Stimulated activated CD4-positive, alpha-beta T cell treated with anti-CD3 and anti-CD28 coated beads, Interleukin-2, amount 100 ng/mL, for 24 hours (primary cell): ENCODE measurements around the gene RWDD3.

ENCODE experiments used
- DNase-seq, 2 donors: peaks; one replicate each; pipeline ENCODE4 v3.0.0-alpha.2; 2020

RWDD3 gene

DNA sequence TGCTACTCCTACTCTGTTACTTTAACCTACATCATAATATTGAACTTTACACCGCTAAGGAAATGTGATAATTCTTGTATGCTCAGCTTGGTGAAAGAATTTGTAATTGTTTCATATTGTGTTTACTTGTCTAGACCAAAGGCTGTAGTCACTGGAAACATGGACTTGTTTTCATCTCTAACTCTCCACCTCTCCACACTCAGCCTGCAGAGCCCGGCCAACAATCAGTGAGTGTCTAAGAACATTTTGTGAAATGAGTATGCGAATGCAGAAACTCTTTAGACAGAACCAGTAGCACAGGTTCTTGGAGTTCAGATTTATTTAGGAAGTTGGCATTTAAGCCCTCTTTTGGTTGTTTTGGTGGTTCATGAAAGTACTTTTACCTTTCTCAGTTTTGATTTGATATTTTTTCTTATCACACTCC, 3.2 kb upstream of the RWDD3 start:
- no peak for DNase-seq

DNA sequence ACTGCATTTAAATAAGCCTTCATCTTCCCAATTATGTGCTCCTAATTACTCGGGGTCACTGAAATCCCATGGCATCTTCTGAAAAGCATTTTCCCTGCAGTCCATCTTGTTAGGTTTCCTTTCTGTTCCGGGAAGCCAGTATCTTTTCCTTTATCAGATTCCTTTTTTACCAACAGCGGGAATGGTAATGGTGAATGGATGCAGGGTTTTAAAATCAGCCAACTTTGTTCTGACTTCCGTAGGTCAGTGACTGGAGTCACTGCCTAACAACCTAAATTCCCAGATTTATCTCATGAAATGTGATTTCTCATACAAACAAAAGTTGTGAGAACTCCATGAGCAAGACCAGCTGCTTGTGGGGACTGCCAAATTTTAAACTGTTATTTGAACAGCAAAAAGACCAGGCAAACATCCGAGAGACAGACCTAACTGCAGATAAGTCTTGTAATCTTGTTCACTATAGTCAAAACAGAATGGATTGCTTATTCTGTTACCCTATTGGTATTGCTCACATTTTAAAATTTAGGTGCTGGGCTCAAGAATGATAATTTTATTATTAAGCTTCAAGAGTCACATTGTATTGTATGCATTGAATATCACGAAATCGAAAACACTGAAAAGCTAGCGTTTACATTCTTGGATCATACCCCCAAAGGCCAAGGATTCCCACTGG, 1.2 kb upstream of the RWDD3 start:
- DNase-seq, result no peak

DNA sequence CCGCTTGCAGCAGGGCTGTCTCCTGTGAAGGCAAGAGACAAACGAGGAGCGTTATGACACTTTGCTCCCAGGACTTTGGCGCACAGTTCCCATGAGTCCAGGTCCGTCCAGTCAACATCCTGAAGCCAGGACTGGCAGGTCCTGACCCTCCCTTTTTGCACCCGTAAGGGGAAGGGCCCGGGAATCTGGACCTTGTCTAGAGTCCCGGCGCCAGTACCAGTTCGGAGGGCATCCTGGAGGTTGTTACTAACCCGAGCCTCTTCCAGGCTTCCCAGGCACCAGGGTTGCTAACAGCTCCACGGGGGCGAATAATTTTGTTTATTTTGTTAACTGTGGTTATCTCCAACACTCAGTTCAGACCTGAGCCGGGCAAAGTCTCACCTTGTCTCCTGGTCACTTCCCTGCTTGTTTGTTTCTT, 682 bp upstream of the RWDD3 start:
- DNase-seq, result no peak

DNA sequence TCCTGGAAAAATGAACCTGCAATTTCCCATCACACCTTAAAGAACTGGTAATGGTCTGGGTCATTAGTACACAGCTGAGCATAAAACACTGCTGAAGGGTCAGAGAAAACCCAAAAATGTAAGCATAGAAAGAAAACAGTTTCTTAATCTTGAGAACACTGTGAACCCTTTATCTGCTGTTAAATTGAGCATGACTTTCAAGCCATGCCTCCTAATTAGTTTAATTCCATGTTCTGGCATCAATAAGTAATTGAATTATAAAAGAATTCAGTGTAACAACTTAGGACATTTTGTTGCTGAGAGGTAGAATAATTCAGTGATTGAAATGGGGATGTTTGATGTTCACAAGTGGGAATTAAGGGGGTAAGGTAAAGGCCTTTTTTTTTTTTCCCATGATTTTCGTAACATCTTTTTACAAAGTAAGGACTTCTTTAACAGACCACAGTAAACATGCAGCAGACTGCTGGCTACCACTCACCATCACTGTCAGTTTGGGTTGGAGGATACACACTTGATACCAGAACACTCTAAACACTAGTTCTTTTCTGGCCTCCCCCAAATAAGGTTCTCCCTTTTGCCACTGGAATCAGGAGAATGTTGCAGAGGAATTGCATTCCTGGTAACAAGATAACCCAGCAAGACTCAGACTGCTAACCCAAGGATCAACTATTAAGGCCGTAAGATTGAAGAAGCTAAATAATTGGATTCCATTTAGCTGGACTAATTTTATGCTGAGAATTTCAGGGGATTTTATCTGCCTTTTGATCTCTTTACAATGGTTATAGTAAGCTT, 3.0 kb downstream of the RWDD3 start:
- DNase-seq, result no peak

- no peak for DNase-seq
Observed at GRCh38 chr1:95237981-95238703, 4.1 kb downstream of the RWDD3 start.

- no peak for DNase-seq
Observed at GRCh38 chr1:95245029-95245428, 11.0 kb downstream of the RWDD3 start.

DNA sequence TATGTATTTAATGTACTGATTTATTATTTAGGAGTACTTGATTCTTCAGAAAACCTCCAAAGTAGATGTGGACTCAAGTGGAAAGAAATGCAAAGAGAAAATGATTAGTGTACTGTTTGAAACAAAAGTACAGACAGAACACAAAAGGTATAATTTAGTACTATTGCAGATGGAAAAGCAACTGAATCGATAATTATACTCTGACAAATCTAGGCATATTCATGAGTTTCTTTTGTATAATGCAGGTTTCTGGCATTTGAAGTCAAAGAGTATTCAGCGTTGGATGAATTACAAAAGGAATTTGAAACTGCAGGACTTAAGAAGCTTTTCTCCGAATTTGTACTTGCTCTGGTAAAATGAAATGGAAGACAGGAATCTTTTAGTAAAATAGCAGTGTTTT, 12.5 kb downstream of the RWDD3 start:
- no peak for DNase-seq

- DNase-seq, result no peak
Observed at GRCh38 chr1:95247607-95248006, 13.6 kb downstream of the RWDD3 start.

- no peak for DNase-seq
Observed at GRCh38 chr1:95249916-95250315, 15.9 kb downstream of the RWDD3 start.

DNA sequence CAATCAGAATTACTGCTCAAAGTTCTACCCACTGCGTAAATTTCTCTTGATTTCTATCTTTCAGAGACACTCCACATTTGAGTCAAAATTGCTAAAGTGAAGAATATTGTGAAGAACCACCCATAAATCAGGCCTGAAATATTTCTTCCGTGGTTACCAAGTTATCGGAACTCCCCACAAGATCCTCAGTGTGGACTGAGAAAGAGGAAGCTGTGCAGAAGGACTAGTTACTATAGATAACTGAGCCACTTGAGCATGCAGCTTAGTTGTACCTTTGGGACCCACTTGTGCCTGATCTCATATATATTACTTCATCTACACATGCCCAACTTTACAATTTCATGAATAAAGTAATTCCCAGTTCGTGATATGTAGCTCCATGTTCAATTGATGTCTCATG, 18.4 kb downstream of the RWDD3 start:
- DNase-seq, result no peak

DNA sequence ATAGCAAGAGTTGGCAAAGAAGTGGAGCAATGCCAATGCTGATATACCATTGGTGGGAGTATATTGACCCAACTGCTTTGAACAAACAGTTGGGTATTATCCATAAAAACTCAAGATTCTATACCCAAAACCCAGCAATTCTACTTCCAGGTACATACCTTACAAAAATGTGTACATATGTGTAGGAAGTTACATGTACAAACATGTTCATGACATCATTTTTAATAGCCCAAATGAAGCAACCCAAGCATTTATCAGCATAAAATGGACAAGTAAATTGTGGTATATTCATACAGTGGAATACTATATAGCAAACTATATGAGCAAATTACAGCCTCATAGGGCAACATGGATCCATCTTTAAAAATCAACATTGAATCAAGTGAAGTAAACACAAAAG, 20.9 kb downstream of the RWDD3 start:
- no peak for DNase-seq

- no peak for DNase-seq
Observed at GRCh38 chr1:95255826-95256225, 21.8 kb downstream of the RWDD3 start.

GRCh38 chr1:95257758-95258157, 23.7 kb downstream of the RWDD3 start:
- DNase-seq, result no peak

DNA sequence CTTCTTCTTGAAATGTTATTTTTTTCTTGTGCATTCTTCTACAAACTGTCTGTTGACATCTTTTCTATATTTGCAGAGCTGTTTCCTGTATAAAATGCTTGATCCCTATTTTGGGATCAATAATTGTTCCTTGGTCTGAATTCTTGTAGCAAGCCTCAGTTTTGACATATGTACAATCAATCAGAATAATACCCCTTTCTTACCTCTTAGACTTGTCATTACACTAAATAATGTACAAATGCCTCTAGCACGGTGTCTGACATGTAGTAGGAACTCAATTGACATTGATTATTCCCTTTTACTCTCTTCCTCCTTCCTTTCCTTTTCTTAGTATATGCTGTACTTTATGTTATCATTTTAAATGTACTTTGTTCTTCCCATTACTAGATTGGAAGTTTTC, 25.2 kb downstream of the RWDD3 start:
- no peak for DNase-seq

GRCh38 chr1:95262913-95263312, 28.9 kb downstream of the RWDD3 start:
- no peak for DNase-seq

DNA sequence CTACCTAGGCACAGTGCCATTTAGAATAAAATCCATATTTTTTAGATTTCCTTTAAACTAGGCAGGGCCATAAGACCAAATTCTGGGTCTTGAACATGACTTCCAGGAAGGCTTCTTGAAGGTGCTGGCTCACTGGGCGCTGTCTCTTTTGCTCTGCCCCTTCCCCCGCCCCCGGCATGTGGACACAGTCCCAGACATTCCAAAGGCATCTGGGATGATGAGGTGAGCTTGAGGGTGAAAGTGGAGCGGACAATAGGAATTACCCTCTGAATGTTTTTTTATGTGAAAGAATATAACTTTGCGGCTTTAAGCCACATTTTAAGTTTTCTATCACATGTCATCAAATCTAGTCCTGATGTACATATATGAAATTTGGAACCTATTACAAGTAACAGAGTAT, 29.4 kb downstream of the RWDD3 start:
- no peak for DNase-seq

GRCh38 chr1:95265106-95265505, 31.1 kb downstream of the RWDD3 start:
- no peak for DNase-seq

GRCh38 chr1:95276429-95276828, 42.4 kb downstream of the RWDD3 start:
- DNase-seq, result no peak

DNA sequence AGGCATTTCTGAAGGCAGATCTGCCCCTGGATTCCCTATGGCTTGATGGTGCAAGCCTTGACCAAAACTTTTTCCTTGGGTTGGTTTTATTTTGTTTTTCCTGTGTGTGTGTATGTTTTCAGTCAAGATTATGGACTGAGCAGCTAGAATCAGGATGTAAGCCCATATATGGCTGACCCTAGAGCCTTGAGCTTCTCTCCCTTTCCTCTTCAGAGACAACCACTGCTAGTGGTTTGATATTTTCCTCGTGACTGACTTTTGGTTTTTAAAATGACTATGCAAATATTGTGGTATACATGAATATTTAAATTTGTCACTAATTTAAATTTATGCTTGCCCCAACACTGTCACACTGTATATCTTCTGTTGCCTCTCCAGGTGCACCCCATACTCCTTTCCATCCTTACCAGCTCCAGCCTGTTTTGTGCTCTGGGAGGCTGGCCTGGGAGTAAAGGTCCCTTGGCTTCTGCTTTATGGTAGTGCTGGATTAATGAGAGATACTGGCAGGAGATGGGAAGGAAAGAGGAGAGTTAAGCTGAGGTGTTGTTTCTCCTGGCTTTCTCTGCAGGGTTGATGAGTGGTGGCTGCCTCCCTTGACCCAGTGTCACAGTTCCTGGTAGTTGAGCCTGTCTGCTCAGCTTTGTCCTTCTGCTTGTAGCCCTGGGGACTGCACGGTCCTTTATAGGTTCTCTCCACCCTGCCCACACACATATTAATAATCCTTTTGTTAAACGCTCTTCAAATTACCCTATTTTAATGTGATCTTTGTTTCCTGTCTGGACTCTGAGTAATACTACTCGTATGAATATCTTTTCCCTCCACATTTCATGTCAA, 44.4 kb downstream of the RWDD3 start:
- DNase-seq, result no peak

DNA sequence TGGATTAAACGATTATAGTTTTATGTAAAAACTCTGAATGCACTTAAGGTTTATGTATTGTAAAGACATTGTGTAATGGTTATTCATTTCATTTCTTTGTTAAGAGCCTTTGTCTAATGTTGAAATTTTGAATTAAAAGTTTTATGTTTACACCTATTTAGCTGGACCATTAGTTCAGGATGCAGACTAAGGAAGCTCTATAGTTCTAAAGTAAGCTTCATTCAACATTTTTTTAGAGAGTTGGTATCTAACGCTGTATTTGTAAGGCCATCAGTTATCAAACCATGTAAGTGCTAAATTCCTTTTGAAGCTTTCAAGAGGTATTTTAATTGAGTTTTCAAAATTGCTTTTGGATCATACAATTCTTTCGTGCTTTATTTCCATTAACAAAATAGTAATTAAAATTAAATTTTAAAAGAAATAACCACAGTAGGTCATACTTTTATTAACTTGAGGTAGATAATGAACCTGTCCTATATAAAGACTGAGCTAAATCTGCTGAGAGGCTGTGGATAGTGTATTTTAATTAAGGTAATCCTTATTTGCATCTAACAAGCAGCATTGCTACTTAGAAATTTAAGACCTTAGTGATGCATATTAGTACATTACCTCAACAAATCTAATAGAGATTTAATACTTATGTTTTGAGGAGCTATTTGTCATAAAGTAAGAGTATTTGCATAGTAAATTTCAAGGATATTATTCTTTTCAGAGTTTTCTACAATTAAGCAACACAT, 47.9 kb downstream of the RWDD3 start:
- no peak for DNase-seq

- DNase-seq, result no peak
Observed at GRCh38 chr1:95282518-95282895, 48.5 kb downstream of the RWDD3 start.

GRCh38 chr1:95284420-95284819, 50.4 kb downstream of the RWDD3 start:
- no peak for DNase-seq
